NCI-H69 (cell line): Measurements from ENCODE around the gene RASGRP1.

Source experiments
- DNase-seq: peaks from one replicate; lab custom pipeline; 2025; lab: John Stamatoyannopoulos, UW

RASGRP1 gene

GRCh38 chr15:38459480-38459879 is 105.1 kb downstream of the RASGRP1 start:
- no peak for DNase-seq

- DNase-seq = no peak
Observed at GRCh38 chr15:38458646-38459045, 106.0 kb downstream of the RASGRP1 start.

GRCh38 chr15:38455092-38455491 is 109.5 kb downstream of the RASGRP1 start:
- DNase-seq = peak; percentile 40

- DNase-seq = peak; percentile 35
Observed at GRCh38 chr15:38454696-38455090, 109.9 kb downstream of the RASGRP1 start.

- DNase-seq = peak; percentile 92
Observed at GRCh38 chr15:38453971-38454695, 110.5 kb downstream of the RASGRP1 start, which contains the start of gene FAM98B. Gene FAM98B (plus strand): TSS chr15:38454127. CDS start chr15:38454162, 35 bp downstream.

GRCh38 chr15:38441130-38441519 is 123.5 kb downstream of the RASGRP1 start:
- no peak for DNase-seq

- DNase-seq = peak; percentile 93
Observed at GRCh38 chr15:38440353-38441129, 124.1 kb downstream of the RASGRP1 start.
